IMR-90 (cell line): ENCODE measurements around the gene PPP1R14C. TPM values are rescaled to one million over a fixed set of nuclear protein-coding genes. Genes with fewer than 3 reads are reported as not detected.

Experiments used
- ATAC-seq: fragments of 200-7000 bp; cut with Tn5 transposase; 2 replicates; pipeline ENCODE4 v1.9.1; 2020; ENCODE audit warnings: low read depth, mild to moderate bottlenecking, moderate library complexity
- BruUV-seq: library from RNA; stranded (reverse); fragments of 400-500 nt; replicated peaks from 2 replicates; lab custom pipeline; 2021; lab: Mats Ljungman, UMichigan
- CTCF ChIA-PET: fragments of 300-600 bp; formaldehyde crosslinking; extraction: SDS; loops from one replicate; lab custom pipeline; 2021; ENCODE audit warnings: antibody characterized with exemption; lab: Yijun Ruan, JAX
- POLR2A ChIA-PET: fragments of 300-600 bp; sonication (Branson Sonifier 250); formaldehyde crosslinking; loops from one replicate; lab custom pipeline; 2022; ENCODE audit warnings: antibody characterized with exemption; ENCODE audit not compliant: unreplicated experiment; lab: Charles Lee
- DNase-seq: peaks from one replicate; pipeline ENCODE4 v3.0.0; 2013
- H2AFZ ChIP-seq: replicated peaks from 2 replicates; pipeline ENCODE3; 2013; ENCODE audit warnings: low read length, mild to moderate bottlenecking; ENCODE audit not compliant: poor library complexity
- H2AK5ac ChIP-seq: 2 replicates; pipeline ENCODE4 v1.6.1; 2013; ENCODE audit warnings: low read depth, low read length, inconsistent platforms
- H2AK9ac ChIP-seq: replicated peaks from 2 replicates; pipeline ENCODE3; 2013; ENCODE audit warnings: mild to moderate bottlenecking, low read depth, low read length, moderate library complexity; ENCODE audit not compliant: poor library complexity
- H2BK120ac ChIP-seq: 2 replicates; pipeline ENCODE4 v1.6.1; 2013; ENCODE audit warnings: low read depth, low read length, inconsistent platforms
- H2BK15ac ChIP-seq: 3 replicates; pipeline ENCODE4 v1.6.1; 2013; ENCODE audit warnings: low read depth, low read length, inconsistent platforms
- H2BK20ac ChIP-seq: 2 replicates; pipeline ENCODE4 v1.6.1; 2013; ENCODE audit warnings: low read depth, mild to moderate bottlenecking, inconsistent platforms, low read length, moderate library complexity
- H2BK5ac ChIP-seq: 2 replicates; pipeline ENCODE4 v1.6.1; 2013; ENCODE audit warnings: mild to moderate bottlenecking, low read depth, low read length, inconsistent platforms; ENCODE audit not compliant: poor library complexity, severe bottlenecking
- H3K14ac ChIP-seq: replicated peaks from 2 replicates; pipeline ENCODE4 v1.6.1; 2013; ENCODE audit warnings: low read depth, low read length, inconsistent platforms
- H3K18ac ChIP-seq: 2 replicates; pipeline ENCODE4 v1.6.1; 2013; ENCODE audit warnings: low read depth, low read length, control low read depth
- H3K23ac ChIP-seq: 2 replicates; pipeline ENCODE4 v1.6.1; 2013; ENCODE audit warnings: low read depth, low read length, inconsistent platforms
- H3K27ac ChIP-seq: 2 replicates; pipeline ENCODE4 v1.5.1; 2013; ENCODE audit warnings: mild to moderate bottlenecking, control low read depth, low read length; ENCODE audit not compliant: insufficient read depth
- H3K27me3 ChIP-seq: 2 replicates; pipeline ENCODE4 v1.6.1; 2013; ENCODE audit warnings: low read length; ENCODE audit not compliant: control insufficient read depth, insufficient read depth
- H3K36me3 ChIP-seq: 2 replicates; pipeline ENCODE4 v1.6.1; 2013; ENCODE audit warnings: low read length, mixed read lengths; ENCODE audit not compliant: control insufficient read depth, insufficient read depth
- H3K4ac ChIP-seq: 2 replicates; pipeline ENCODE4 v1.6.1; 2013; ENCODE audit warnings: low read depth, low read length, inconsistent platforms
- H3K4me1 ChIP-seq: 2 replicates; pipeline ENCODE4 v1.6.1; 2013; ENCODE audit warnings: low read length, mixed read lengths; ENCODE audit not compliant: control insufficient read depth, insufficient read depth
- H3K4me2 ChIP-seq: 2 replicates; pipeline ENCODE4 v1.6.1; 2013; ENCODE audit warnings: low read depth, mild to moderate bottlenecking, control low read depth, low read length, moderate library complexity
- H3K4me3 ChIP-seq: 2 replicates; pipeline ENCODE4 v1.5.1; 2013; ENCODE audit warnings: low read depth, mild to moderate bottlenecking, control low read depth, low read length, moderate library complexity; ENCODE audit not compliant: insufficient read depth
- H3K56ac ChIP-seq: 2 replicates; pipeline ENCODE4 v1.6.1; 2013; ENCODE audit warnings: low read length, inconsistent platforms; ENCODE audit not compliant: insufficient read depth; ENCODE audit errors: extremely low read depth
- H3K79me1 ChIP-seq, 2 experiments: 2 replicates each; pipeline ENCODE4 v1.6.1; 2013; ENCODE audit warnings: low read length in 2 of 2, inconsistent platforms in 1 of 2, low read depth in 1 of 2
- H3K9ac ChIP-seq: 2 replicates; pipeline ENCODE4 v1.6.1; 2013; ENCODE audit warnings: low read depth, low read length, control low read depth
- H3K9me1 ChIP-seq: 2 replicates; pipeline ENCODE4 v1.6.1; 2013; ENCODE audit warnings: low read length, inconsistent platforms; ENCODE audit not compliant: insufficient read depth
- H3K9me3 ChIP-seq: 2 replicates; pipeline ENCODE4 v1.6.1; 2013; ENCODE audit warnings: low read length; ENCODE audit not compliant: control insufficient read depth, insufficient read depth
- H4K20me1 ChIP-seq: 2 replicates; pipeline ENCODE4 v1.6.1; 2013; ENCODE audit warnings: low read length, inconsistent platforms; ENCODE audit not compliant: insufficient read depth
- H4K5ac ChIP-seq: 2 replicates; pipeline ENCODE4 v1.6.1; 2013; ENCODE audit warnings: mild to moderate bottlenecking, low read depth, low read length, control low read depth
- H4K8ac ChIP-seq, 2 experiments: 2 replicates each; pipeline ENCODE4 v1.6.1; 2013; ENCODE audit warnings: low read depth in 2 of 2, low read length in 2 of 2, control low read depth in 1 of 2, inconsistent platforms in 1 of 2
- H4K91ac ChIP-seq: 2 replicates; pipeline ENCODE4 v1.6.1; 2013; ENCODE audit warnings: low read depth, low read length, inconsistent platforms; ENCODE audit not compliant: insufficient read depth
- MAFK ChIP-seq: IDR thresholded peaks from 2 replicates; pipeline ENCODE4 v1.6.1; 2012; ENCODE audit warnings: low read depth, low read length, improper control_type of control experiment
- MXI1 ChIP-seq: IDR thresholded peaks from 2 replicates; pipeline ENCODE4 v1.6.1; 2012; ENCODE audit warnings: low read depth, mild to moderate bottlenecking, low read length, moderate library complexity, borderline replicate concordance
- RAD21 ChIP-seq: IDR thresholded peaks from 2 replicates; pipeline ENCODE4 v1.6.1; 2012; ENCODE audit warnings: low read length, improper control_type of control experiment
- RCOR1 ChIP-seq: IDR thresholded peaks from 2 replicates; pipeline ENCODE4 v1.6.1; 2012; ENCODE audit warnings: mild to moderate bottlenecking, low read length, improper control_type of control experiment; ENCODE audit not compliant: insufficient replicate concordance
- RFX5 ChIP-seq: IDR thresholded peaks from 2 replicates; pipeline ENCODE4 v1.8.0; 2012; ENCODE audit warnings: low read depth, mild to moderate bottlenecking, low read length, moderate library complexity
- SMC3 ChIP-seq: fragments of 150-350 bp; IDR thresholded peaks from 2 replicates; pipeline ENCODE4 v1.6.1; 2016; ENCODE audit warnings: low read depth, mild to moderate bottlenecking, antibody characterized with exemption, low read length, moderate library complexity
- WGBS, 2 experiments: methylation state at CpG; one replicate each; pipeline versions ENCODE4 v1.1.5 to v1.1.7; 2013; ENCODE audit warnings: missing lambda C conversion rate in 2 of 2; ENCODE audit not compliant: insufficient read length in 1 of 2; ENCODE audit errors: extremely low coverage in 2 of 2; 5-methylcytosine and 5-hydroxymethylcytosine counted together
- dilution Hi-C: fragments of 300-500 bp; cut with HindIII; formaldehyde crosslinking; loops from one replicate; pipeline ENCODE4 v1.14.3; 2018; ENCODE audit warnings: low sequenced_read_pairs; ENCODE audit not compliant: unreplicated experiment
- in situ Hi-C: fragments of 300-500 bp; cut with MboI; formaldehyde crosslinking; loops from 3 replicates; pipeline ENCODE4 v1.14.3; 2019; ENCODE audit warnings: low sequenced_read_pairs, inconsistent platforms, mixed read lengths
- intact Hi-C: fragments of 100-400 bp; cut with micrococcal nuclease; formaldehyde crosslinking; loops from 2 replicates; pipeline ENCODE4 v1.10.0; 2022
- polyA plus RNA-seq, 3 experiments: library from polyadenylated mRNA; depleted of rRNA; stranded (reverse); fragments of >200 nt; gene quantifications; 2 replicates each; pipeline ENCODE4 v1.2.3, GENCODE V29; 2012; ENCODE audit warnings: low replicate concordance in 1 of 3
- total RNA-seq: library from RNA; depleted of rRNA; stranded (reverse); fragments of >200 nt; gene quantifications from 2 replicates; pipeline ENCODE4 v1.2.3, GENCODE V29; 2012

Gene PPP1R14C
- total and polyA plus RNA-seq, 2 of the 4 experiments (the other 2 are of a cell fraction) = not detected

GRCh38 chr6:150253489-150253888, 110.6 kb downstream of the PPP1R14C start:
- H3K36me3 ChIP-seq = no peaks in the 10 kb centered on the region
- no peak overlapping the region for H3K23ac ChIP-seq
- no peak overlapping the region for H3K14ac ChIP-seq
- H2AK9ac ChIP-seq = no peak overlapping the region
- H4K8ac ChIP-seq = no peak overlapping the region
- H3K4ac ChIP-seq = no peak overlapping the region
- intact Hi-C loops = no loop called here
- H3K4me2 ChIP-seq = no peak overlapping the region
- H3K56ac ChIP-seq = no peak overlapping the region
- no peak for DNase-seq
- POLR2A ChIA-PET = no interaction called here
- H4K20me1 ChIP-seq = no peaks in the 10 kb centered on the region
- no peak for ATAC-seq
- CTCF ChIA-PET = no interaction called here
- no peak overlapping the region for H2AK5ac ChIP-seq
- no peak overlapping the region for H2BK120ac ChIP-seq
- no peaks in the 10 kb centered on the region for H3K79me1 ChIP-seq
- H2BK20ac ChIP-seq = no peak overlapping the region
- H3K18ac ChIP-seq = no peak overlapping the region
- H3K9ac ChIP-seq = no peak overlapping the region
- WGBS, 2 experiments = no CpG with 5 or more reads among the region's 3 CpGs
- no peak overlapping the region for H2BK5ac ChIP-seq
- H2AFZ ChIP-seq = no peak overlapping the region
- no peak for TF ChIP-seq RFX5
- no peak for TF ChIP-seq RCOR1
- TF ChIP-seq MXI1 = no peak
- TF ChIP-seq SMC3 = no peak
- no peak for TF ChIP-seq MAFK
- TF ChIP-seq RAD21 = no peak
- no TSS peak for BruUV-seq
- dilution Hi-C loops = no loop called here
- H3K9me3 ChIP-seq = no peaks in the 10 kb centered on the region
- H2BK15ac ChIP-seq = no peak overlapping the region
- in situ Hi-C loops = no loop called here
- no peaks in the 10 kb centered on the region; the same call in 1 of the 2 replicates for H3K27me3 ChIP-seq
- no peak overlapping the region for H3K27ac ChIP-seq
- H3K9me1 ChIP-seq = no peaks in the 10 kb centered on the region
- peaks cover 12% of the 10 kb centered on the region for H3K4me1 ChIP-seq
- no peak overlapping the region for H4K5ac ChIP-seq
- H3K4me3 ChIP-seq = no peak overlapping the region
- no peak overlapping the region for H4K91ac ChIP-seq
